ENCODE data around the gene RFTN2.

Gene RFTN2

GRCh38 chr2:197539734-197540133, 135.7 kb downstream of the RFTN2 start:
- no peak for DNase-seq

DNA sequence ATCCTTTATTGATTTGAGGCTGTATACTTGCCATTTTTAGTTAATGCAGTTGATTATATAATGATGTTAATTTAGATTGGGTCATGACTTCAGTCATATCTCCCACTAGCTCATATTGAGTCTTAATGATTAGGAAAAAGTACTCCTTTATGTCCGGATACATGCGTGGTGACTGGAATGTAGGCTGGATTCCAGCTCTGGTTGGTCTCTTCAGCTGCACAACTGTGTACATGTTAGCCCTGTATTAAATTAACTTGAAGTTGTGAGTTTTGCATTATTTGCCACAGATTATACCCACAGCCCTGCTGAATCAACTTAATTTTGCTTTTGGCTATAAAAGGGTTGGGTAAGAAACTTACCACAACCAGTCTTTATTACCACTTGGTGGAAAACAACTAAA, 137.0 kb downstream of the RFTN2 start:
- no peak for DNase-seq

Measured in CD4-positive, alpha-beta T cell treated with Interleukin-6 for 4 hours (primary cell).